Posterior vena cava (tissue), 2 donors: Measurements from ENCODE around the gene RETN. TPM values are rescaled to one million over a fixed set of nuclear protein-coding genes. Genes with fewer than 3 reads are reported as not detected.

ENCODE experiments used
- DNase-seq: peaks from one replicate; pipeline ENCODE4 v3.0.0-alpha.2; 2020; ENCODE audit warnings: low spot score
- intact Hi-C, 2 donors: fragments of 100-400 bp; cut with DNase I; formaldehyde crosslinking; loops; one replicate each; pipeline versions ENCODE4 v1.14.1 to v1.14.2; 2022 to 2023
- long read RNA-seq, 2 donors: library from polyadenylated mRNA; unstranded; transcript quantifications; one replicate each; pipeline ENCODE4 v2.0.0, GENCODE V29; 2020 to 2021
- total RNA-seq, 2 donors: library from RNA; stranded (reverse); fragmentation: NEBNext Ultra II Directional; extraction: Animal tissue kit (Norgen Biotek cat#: 25700); gene quantifications; one replicate each; pipeline ENCODE4 v1.2.1, GENCODE V29; 2021
- donor health status: DM: yes; HTN: yes; CAD: no.
- donor health status: DM: yes; HTN: yes; CAD: no.

RETN gene
- total RNA-seq: 1 to 10 TPM; 1.2 to 2.9 TPM
- long read RNA-seq, donor 1: 0 reads
- long read RNA-seq, donor 2: 0 reads

GRCh38 chr19:7668842-7669241 is at the start of gene RETN:
TSS of gene RETN (plus strand) at chr19:7669049. CDS start at chr19:7669327, 278 bp downstream.
- intact Hi-C loops: no loop called here

GRCh38 chr19:7619671-7620441 is 49.0 kb upstream of the RETN start:
- DNase-seq: no peak
- intact Hi-C loops: no loop called here

More at GRCh38 chr19:7668842-7669241, at the start of gene RETN:
- DNase-seq: no peak

- no peak for DNase-seq
- intact Hi-C loops: no loop called here
These were observed 48.1 kb upstream of the RETN start for GRCh38 chr19:7620442-7621412.

GRCh38 chr19:7622933-7623685 is 45.7 kb upstream of the RETN start:
- intact Hi-C loops: no loop called here
- no peak for DNase-seq

- intact Hi-C loops: no loop called here
- DNase-seq: no peak
These were observed 44.9 kb upstream of the RETN start for GRCh38 chr19:7623725-7624603.

- intact Hi-C loops: no loop called here
- DNase-seq: no peak
These were observed 44.0 kb upstream of the RETN start for GRCh38 chr19:7624810-7625209.

- DNase-seq: peak; percentile 72
- intact Hi-C loops: no loop called here
These were observed 43.0 kb upstream of the RETN start for GRCh38 chr19:7625763-7626372.

- intact Hi-C loops: no loop called here
These were observed 41.7 kb upstream of the RETN start for GRCh38 chr19:7627166-7627565.

GRCh38 chr19:7628589-7629311 is 40.1 kb upstream of the RETN start:
- intact Hi-C loops: no loop called here
- DNase-seq: no peak

More at GRCh38 chr19:7627166-7627565, 41.7 kb upstream of the RETN start:
- no peak for DNase-seq

GRCh38 chr19:7629347-7630054 is 39.3 kb upstream of the RETN start, which contains the start of the genes PET100 and XAB2:
TSS of gene PET100 (plus strand) at chr19:7629793. CDS start at chr19:7629834, 41 bp downstream.
TSS of gene XAB2 (minus strand) at chr19:7629545. CDS start at chr19:7629527, 18 bp downstream.
- DNase-seq: peak; percentile 98
- intact Hi-C loops: no loop called here

GRCh38 chr19:7631577-7631976 is 37.3 kb upstream of the RETN start:
- no peak for DNase-seq
- intact Hi-C loops: no loop called here

GRCh38 chr19:7632340-7633203 is 36.3 kb upstream of the RETN start:
- intact Hi-C loops: no loop called here
- no peak for DNase-seq

- intact Hi-C loops: no loop called here
- DNase-seq: no peak
These were observed 35.2 kb upstream of the RETN start, which contains the start of gene PCP2 for GRCh38 chr19:7633698-7634097. TSS of gene PCP2 (minus strand) at chr19:7633719. CDS start at chr19:7633457, 262 bp downstream.

GRCh38 chr19:7635670-7636069 is 33.2 kb upstream of the RETN start:
- intact Hi-C loops: no loop called here

GRCh38 chr19:7636317-7636690 is 32.5 kb upstream of the RETN start:
- intact Hi-C loops: no loop called here
- no peak for DNase-seq

More at GRCh38 chr19:7635670-7636069, 33.2 kb upstream of the RETN start:
- no peak for DNase-seq
